ENCODE measurements around the gene MLKL. TPM values are rescaled to one million over a fixed set of nuclear protein-coding genes. Genes with fewer than 3 reads are reported as not detected.

The MLKL gene
- 7.6 TPM for total RNA-seq

GRCh38 chr16:74700438-74701225, at the start of gene MLKL:
Gene MLKL, minus strand, starts transcription at chr16:74700862. Its CDS starts 5,105 bp downstream, at chr16:74695757.

GRCh38 chr16:74666425-74667254, 34.0 kb downstream of the MLKL start, which contains the start of gene RFWD3:
Gene RFWD3, minus strand, starts transcription at chr16:74666877. Its CDS starts 5,428 bp downstream, at chr16:74661449.

Other genes with a start within 250 kb of the MLKL start
- gene GLG1, start 93.7 kb downstream of the MLKL start, total RNA-seq: 135 TPM
- gene RFWD3, start 34.0 kb downstream of the MLKL start, total RNA-seq: 25.5 TPM
- 3.4 TPM for gene FA2H, start 74.0 kb upstream of the MLKL start, total RNA-seq